ENCODE results near the gene LPGAT1.

DNA sequence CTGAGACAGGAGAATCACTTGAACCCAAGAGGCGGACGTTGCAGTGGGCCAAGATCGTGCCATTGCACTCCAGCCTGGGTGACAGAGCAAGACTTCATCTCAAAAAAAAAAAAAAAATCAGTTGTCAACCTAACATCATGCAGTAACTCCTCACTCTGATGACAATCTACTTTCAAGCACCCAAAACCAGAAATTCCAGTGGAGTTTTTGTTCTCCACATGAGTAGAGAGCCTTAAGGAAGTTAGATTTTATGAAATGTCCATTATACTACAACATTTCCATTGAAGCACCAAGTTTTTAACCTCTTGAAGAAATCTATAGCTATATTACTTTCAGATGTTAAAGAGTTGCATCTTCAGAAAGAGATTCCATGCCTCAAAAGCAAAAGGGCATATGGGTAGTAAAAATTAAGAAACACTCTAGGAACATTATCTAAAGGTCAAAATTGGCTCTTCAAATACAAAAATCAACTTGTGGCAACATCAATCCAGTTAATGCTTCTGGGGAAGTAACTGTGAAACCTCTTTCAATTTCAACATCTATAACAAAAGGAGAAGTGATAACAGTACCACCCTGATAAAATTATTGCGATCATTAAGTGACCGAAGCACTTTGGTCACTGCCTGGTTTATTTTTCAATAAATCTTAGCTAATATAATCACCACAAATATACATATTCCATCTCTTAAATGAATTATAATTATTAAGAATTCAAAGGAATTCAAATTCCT is 7.7 kb downstream of the LPGAT1 start:
- TF ChIP-seq, protein P1, sequence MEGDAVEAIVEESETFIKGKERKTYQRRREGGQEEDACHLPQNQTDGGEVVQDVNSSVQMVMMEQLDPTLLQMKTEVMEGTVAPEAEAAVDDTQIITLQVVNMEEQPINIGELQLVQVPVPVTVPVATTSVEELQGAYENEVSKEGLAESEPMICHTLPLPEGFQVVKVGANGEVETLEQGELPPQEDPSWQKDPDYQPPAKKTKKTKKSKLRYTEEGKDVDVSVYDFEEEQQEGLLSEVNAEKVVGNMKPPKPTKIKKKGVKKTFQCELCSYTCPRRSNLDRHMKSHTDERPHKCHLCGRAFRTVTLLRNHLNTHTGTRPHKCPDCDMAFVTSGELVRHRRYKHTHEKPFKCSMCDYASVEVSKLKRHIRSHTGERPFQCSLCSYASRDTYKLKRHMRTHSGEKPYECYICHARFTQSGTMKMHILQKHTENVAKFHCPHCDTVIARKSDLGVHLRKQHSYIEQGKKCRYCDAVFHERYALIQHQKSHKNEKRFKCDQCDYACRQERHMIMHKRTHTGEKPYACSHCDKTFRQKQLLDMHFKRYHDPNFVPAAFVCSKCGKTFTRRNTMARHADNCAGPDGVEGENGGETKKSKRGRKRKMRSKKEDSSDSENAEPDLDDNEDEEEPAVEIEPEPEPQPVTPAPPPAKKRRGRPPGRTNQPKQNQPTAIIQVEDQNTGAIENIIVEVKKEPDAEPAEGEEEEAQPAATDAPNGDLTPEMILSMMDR (IDR thresholded peaks at IDR 0.05) = no peak
- no peak for TF ChIP-seq POLR2A (IDR thresholded peaks at IDR 0.05)

All from heart left ventricle (tissue), 13 donors.